OCI-LY3 (cell line): ENCODE results near the gene ARHGAP10.

ENCODE experiments used
- CTCF ChIP-seq: fragments of 200-600, 300-600 bp; sonication (generic); IDR thresholded peaks from 2 replicates; pipeline ENCODE4 v1.5.1; 2014; ENCODE audit warnings: antibody characterized with exemption, low read length, low read depth
- EZH2phosphoT487 ChIP-seq: fragments of 200-600 bp; shearing (Covaris generic); IDR thresholded peaks from 2 replicates; pipeline ENCODE4 v1.6.1; 2018; ENCODE audit warnings: antibody characterized with exemption, mixed run types, low read depth

- TF ChIP-seq CTCF (no peak), EZH2phosphoT487 (no peak)
These were observed 49.1 kb upstream of the ARHGAP10 start for GRCh38 chr4:147682755-147683154.
